K562 (cell line): ENCODE results near the gene ZNF581. TPM values are rescaled to one million over a fixed set of nuclear protein-coding genes. Genes with fewer than 3 reads are reported as not detected.

Experiments used
- ATAC-seq: fragments of 200-7000 bp; cut with Tn5 transposase; 3 replicates; pipeline ENCODE4 v1.9.1; 2020; ENCODE audit warnings: moderate library complexity
- BruUV-seq: library from RNA; stranded (reverse); fragments of 400-500 nt; replicated peaks from 2 replicates; lab custom pipeline; 2021; lab: Mats Ljungman, UMichigan
- CTCF ChIA-PET: fragments of 300-600 bp; formaldehyde crosslinking; extraction: SDS; loops from one replicate; lab custom pipeline; 2021; ENCODE audit warnings: low intra/inter-chr PET ratio; lab: Yijun Ruan, JAX
- POLR2A ChIA-PET: fragments of 300-600, 350-650 bp; sonication (Branson Sonifier 250); formaldehyde crosslinking; extraction: SDS; loops from one replicate; lab custom pipeline; 2021; ENCODE audit warnings: antibody characterized with exemption, inconsistent platforms; lab: Yijun Ruan, JAX
- DNase-seq, 4 experiments: peaks; one replicate each; pipeline versions ENCODE4 v3.0.0 to v3.0.0-alpha.2; 2011 to 2018; ENCODE audit warnings: low spot score in 3 of 4, mixed read lengths in 3 of 4; ENCODE audit errors: extremely low read depth in 1 of 4
- FAIRE-seq: peaks from 2 replicates; lab custom pipeline; 2011; peaks lifted over from hg19 to GRCh38; lab: Jason Lieb, UNC
- H2AFZ ChIP-seq: 2 replicates; pipeline ENCODE4 v1.6.0; 2011; ENCODE audit warnings: low read depth, low read length, control low read depth, inconsistent platforms
- H3K27ac ChIP-seq: fragments of 200-600 bp; 3 replicates; pipeline ENCODE4 v1.8.0; 2011; ENCODE audit warnings: low read depth, mild to moderate bottlenecking, control low read depth, inconsistent platforms, low read length, moderate library complexity, mixed read lengths; ENCODE audit errors: extremely low read depth
- H3K27me3 ChIP-seq, 2 experiments: fragments of 300-600 bp in 1 of 2; 2 replicates in 1 of 2; 3 replicates in 1 of 2; pipeline versions ENCODE4 v1.6.0 to v1.8.0; 2011; ENCODE audit warnings: inconsistent platforms in 2 of 2, low read length in 2 of 2, mild to moderate bottlenecking in 1 of 2, mixed read lengths in 1 of 2, moderate library complexity in 1 of 2; ENCODE audit not compliant: control insufficient read depth in 2 of 2, insufficient read depth in 2 of 2
- H3K36me3 ChIP-seq: fragments of 300-600 bp; 3 replicates; pipeline ENCODE4 v1.8.0; 2011; ENCODE audit warnings: mild to moderate bottlenecking, low read length, inconsistent platforms; ENCODE audit not compliant: control insufficient read depth, insufficient read depth
- H3K4me1 ChIP-seq, 2 experiments: fragments of 200-600 bp in 1 of 2; replicated peaks in 1 of 2; 2 replicates in 1 of 2; 3 replicates in 1 of 2; pipeline versions ENCODE4 v1.5.1 to v1.8.0; 2011; ENCODE audit warnings: inconsistent platforms in 2 of 2, low read length in 2 of 2, mild to moderate bottlenecking in 1 of 2, mixed read lengths in 1 of 2, moderate library complexity in 1 of 2; ENCODE audit not compliant: control insufficient read depth in 2 of 2, insufficient read depth in 2 of 2
- H3K4me2 ChIP-seq: 2 replicates; pipeline ENCODE4 v1.6.1; 2011; ENCODE audit warnings: low read length, control low read depth, inconsistent platforms, mixed read lengths; ENCODE audit not compliant: insufficient read depth
- H3K4me3 ChIP-seq: fragments of 200-600 bp; sonication (generic), shearing (Covaris generic); 2 replicates; pipeline ENCODE4 v1.5.1; 2016; ENCODE audit warnings: control low read depth, inconsistent platforms
- H3K79me2 ChIP-seq: fragments of 200-600 bp; 3 replicates; pipeline ENCODE4 v1.8.0; 2011; ENCODE audit warnings: low read length, inconsistent platforms; ENCODE audit not compliant: control insufficient read depth, insufficient read depth
- H3K9ac ChIP-seq, 2 experiments: 2 replicates each; pipeline versions ENCODE4 v1.6.0 to v1.6.1; 2011; ENCODE audit warnings: low read depth in 2 of 2, low read length in 2 of 2, control low read depth in 1 of 2, inconsistent platforms in 1 of 2, mild to moderate bottlenecking in 1 of 2, mixed read lengths in 1 of 2; ENCODE audit not compliant: insufficient read depth in 1 of 2
- H3K9me1 ChIP-seq: one replicate; pipeline ENCODE4 v1.6.0; 2011; ENCODE audit warnings: inconsistent platforms, mild to moderate bottlenecking, low read length, moderate library complexity; ENCODE audit not compliant: control insufficient read depth, insufficient read depth
- H3K9me3 ChIP-seq: replicated peaks from 2 replicates; pipeline ENCODE4 v1.5.1; 2011; ENCODE audit warnings: low read depth, low read length, inconsistent platforms; ENCODE audit not compliant: control insufficient read depth, insufficient read depth
- H4K20me1 ChIP-seq: replicated peaks from 2 replicates; pipeline ENCODE4 v1.6.1; 2011; ENCODE audit warnings: low read length, inconsistent platforms, mixed read lengths; ENCODE audit not compliant: control insufficient read depth, insufficient read depth
- BACH1 ChIP-seq: fragments of 200-800 bp; sonication (Bioruptor generic); IDR thresholded peaks from 2 replicates; pipeline ENCODE4 v1.6.1; 2016; ENCODE audit warnings: missing genetic modification characterization, missing compliant biosample characterization
- CEBPZ ChIP-seq: fragments of 150-350 bp; IDR thresholded peaks from 2 replicates; pipeline ENCODE4 v1.6.1; 2014; ENCODE audit warnings: low read depth, mild to moderate bottlenecking, low read length, borderline replicate concordance
- POLR2A ChIP-seq: fragments of 450-650 bp; conservative IDR thresholded peaks from 2 replicates; pipeline ENCODE4 v1.6.1; 2016
- POLR2G ChIP-seq: fragments of 200-400 bp; formaldehyde crosslinking; IDR thresholded peaks from 2 replicates; pipeline ENCODE4 v1.6.1; 2017; ENCODE audit warnings: low read depth, mild to moderate bottlenecking, antibody characterized with exemption, low read length, moderate library complexity
- POU5F1 ChIP-seq: fragments of 150-350 bp; IDR thresholded peaks from 2 replicates; pipeline ENCODE4 v1.6.1; 2014; ENCODE audit warnings: borderline replicate concordance, low read length, low read depth, mild to moderate bottlenecking; ENCODE audit not compliant: partially characterized antibody
- PRDM10 ChIP-seq: fragments of 450-650 bp; IDR thresholded peaks from 2 replicates; pipeline ENCODE4 v1.6.1; 2018; ENCODE audit not compliant: partially characterized antibody
- RBFOX2 ChIP-seq: fragments of 200-400 bp; formaldehyde crosslinking; IDR thresholded peaks from 2 replicates; pipeline ENCODE4 v1.6.1; 2017; ENCODE audit warnings: low read depth, mild to moderate bottlenecking, low read length, moderate library complexity
- RBM22 ChIP-seq: fragments of 200-400 bp; formaldehyde crosslinking; IDR thresholded peaks from 2 replicates; pipeline ENCODE4 v1.6.1; 2018; ENCODE audit warnings: low read length, low read depth; ENCODE audit not compliant: poor library complexity, severe bottlenecking
- TFAP4 ChIP-seq: sonication (generic); formaldehyde crosslinking; IDR thresholded peaks from 2 replicates; pipeline ENCODE4 v1.8.0; 2022; ENCODE audit warnings: missing genetic modification reagents, mild to moderate bottlenecking, moderate library complexity, borderline replicate concordance
- WGBS: fragments of 100-300 bp; shearing (Covaris generic); methylation state at CpG from one replicate; pipeline ENCODE4 v1.1.6; 2016; ENCODE audit warnings: low coverage, mixed read lengths; ENCODE audit not compliant: insufficient coverage; ENCODE audit errors: missing lambda C conversion rate; 5-methylcytosine and 5-hydroxymethylcytosine counted together
- in situ Hi-C: fragments of 300-500 bp; cut with MboI; formaldehyde crosslinking; loops from 4 replicates; pipeline ENCODE4 v1.15.0; 2018; ENCODE audit warnings: inconsistent platforms, mixed read lengths
- intact Hi-C: fragments of 100-400 bp; cut with micrococcal nuclease; formaldehyde crosslinking; loops from 2 replicates; pipeline ENCODE4 v1.14.2; 2022
- polyA plus RNA-seq, 8 experiments: library from polyadenylated mRNA; depleted of rRNA in 4 of 8; stranded (reverse) in 5 of 8; unstranded in 3 of 8; fragments of >200 nt; fragmentation: Nextera tagmentation in 2 of 8; fragmentation: Illumina TruSeq in 1 of 8; extraction: Ambion mirVana in 2 of 8; extraction: Trizol in 1 of 8; gene quantifications; 2 replicates each; pipeline versions ENCODE4 v1.2.1 to v1.2.3, GENCODE V29; 2011 to 2014; ENCODE audit warnings: inconsistent platforms in 1 of 8, missing spikeins in 1 of 8
- total RNA-seq, 7 experiments: library from RNA; depleted of rRNA in 6 of 7; stranded (reverse); fragments of >200 nt in 6 of 7; fragmentation: Illumina TruSeq in 2 of 7; extraction: Trizol in 2 of 7; gene quantifications; 2 replicates each; pipeline versions ENCODE4 v1.2.1 to v1.2.3, GENCODE V29; 2011 to 2021; ENCODE audit warnings: low replicate concordance in 1 of 7

The ZNF581 gene
- total and polyA plus RNA-seq, 9 of the 15 experiments (the other 6 are each of a cell fraction or from before 2014, with no cell fraction given) = 2.4 to 39.4 (median 15.4) TPM

- no peak for TF ChIP-seq CEBPZ
- peak; percentile 25; the same call in 1 of the 2 replicates for TF ChIP-seq POLR2A
Observed at GRCh38 chr19:55644191-55644833, 863 bp downstream of the ZNF581 start (continued).

- in situ Hi-C loops = loop anchor here (25.0 kb wide), 2 partner anchors 508 to 667 kb away; partner anchors contain the start of genes TNNT1 and ZSCAN5A
- no peak for ATAC-seq
Observed at GRCh38 chr19:55644842-55645511, 1.5 kb downstream of the ZNF581 start.

More at GRCh38 chr19:55644842-55645511, 1.5 kb downstream of the ZNF581 start:
- TF ChIP-seq TFAP4 (CRISPR knock-in tag) (peak; percentile 1; the same call in 1 of the 2 replicates), POU5F1 (no peak), RBFOX2 (peak; percentile 67), PRDM10 (peak; percentile 10), RBM22 (peak; percentile 85), BACH1 (tag) (no peak), POLR2G (peak; percentile 80)
- intact Hi-C loops = no loop called here
- no TSS peak for BruUV-seq
- H3K4me3 ChIP-seq = peak overlapping the region; percentile 94
- no peak overlapping the region for H2AFZ ChIP-seq
- H3K9me3 ChIP-seq = no peaks in the 10 kb centered on the region
- peak overlapping the region; percentile 90 for H3K4me2 ChIP-seq
- peaks cover 79% of the 10 kb centered on the region for H3K79me2 ChIP-seq
- CTCF ChIA-PET = interaction anchor here (1.0 kb wide), 1 partner anchor 9 kb away, joined by 3 read pairs; no protein-coding TSS in a partner anchor
- peaks cover 29% of the 10 kb centered on the region; the same call in 2 of the 3 replicates for H3K36me3 ChIP-seq
- H3K9ac ChIP-seq = peak overlapping the region; percentile 88 to 98; a peak in 3 of 4 replicates
- H3K27me3 ChIP-seq = no peaks in the 10 kb centered on the region
- POLR2A ChIA-PET = interaction anchor here (0.9 to 1.2 kb wide), 2 partner anchors 9 to 27 kb away, joined by 3 to 6 read pairs; partner anchors contain the start of gene U2AF2
- no peak for DNase-seq
- no peaks in the 10 kb centered on the region for H4K20me1 ChIP-seq
- H3K9me1 ChIP-seq = no peaks in the 10 kb centered on the region
- peaks cover 42 to 77% of the 10 kb centered on the region in 2 experiments for H3K4me1 ChIP-seq
- H3K27ac ChIP-seq = no peak overlapping the region; the same call in 2 of the 3 replicates
- 86% methylated on average over 11 of the region's 28 CpGs for WGBS
- no peak for FAIRE-seq
